Endodermal cell (in vitro differentiated cells): ENCODE data around the gene ARHGAP1. TPM values are rescaled to one million over a fixed set of nuclear protein-coding genes. Genes with fewer than 3 reads are reported as not detected.
A peak's percentile ranks its signal among the peaks of the same experiment; 100 is the strongest.

Source experiments
- DNase-seq: peaks from one replicate; pipeline ENCODE4 v3.0.0-alpha.2; 2017
- H3K27ac ChIP-seq: 2 replicates; pipeline ENCODE4 v1.5.1; 2013; ENCODE audit warnings: mild to moderate bottlenecking, low read depth, low read length, moderate library complexity
- H3K27me3 ChIP-seq: 2 replicates; pipeline ENCODE4 v1.6.1; 2013; ENCODE audit warnings: mild to moderate bottlenecking, low read length, moderate library complexity; ENCODE audit not compliant: insufficient read depth, control insufficient read depth, poor library complexity, severe bottlenecking
- H3K36me3 ChIP-seq: 2 replicates; pipeline ENCODE4 v1.7.0; 2013; ENCODE audit warnings: mild to moderate bottlenecking, low read length, moderate library complexity; ENCODE audit not compliant: control insufficient read depth, insufficient read depth
- H3K4me1 ChIP-seq: one replicate; pipeline ENCODE4 v1.7.0; 2013; ENCODE audit warnings: low read length; ENCODE audit not compliant: control insufficient read depth, insufficient read depth
- H3K4me3 ChIP-seq: 2 replicates; pipeline ENCODE4 v1.5.1; 2013; ENCODE audit warnings: mild to moderate bottlenecking, low read length, moderate library complexity
- H3K9ac ChIP-seq: 2 replicates; pipeline ENCODE4 v1.6.1; 2013; ENCODE audit warnings: mild to moderate bottlenecking, low read length, moderate library complexity; ENCODE audit not compliant: poor library complexity, severe bottlenecking; ENCODE audit errors: extremely low read depth
- H3K9me3 ChIP-seq: 2 replicates; pipeline ENCODE4 v1.6.1; 2013; ENCODE audit warnings: mild to moderate bottlenecking, low read length, moderate library complexity; ENCODE audit not compliant: control insufficient read depth
- H3K27ac Mint-ChIP-seq: 2 replicates; pipeline ENCODE4 v1.8.0; 2020; ENCODE audit warnings: mixed read lengths
- H3K27me3 Mint-ChIP-seq: 2 replicates; pipeline ENCODE4 v1.8.0; 2021; ENCODE audit warnings: mild to moderate bottlenecking, mixed read lengths; ENCODE audit not compliant: insufficient read depth
- H3K36me3 Mint-ChIP-seq: 2 replicates; pipeline ENCODE4 v1.8.0; 2020; ENCODE audit warnings: low read depth, mixed read lengths
- H3K4me1 Mint-ChIP-seq: 2 replicates; pipeline ENCODE4 v1.8.0; 2020; ENCODE audit warnings: mixed read lengths
- H3K4me3 Mint-ChIP-seq: 2 replicates; pipeline ENCODE4 v1.8.0; 2020; ENCODE audit warnings: mild to moderate bottlenecking, moderate library complexity, mixed read lengths
- H3K9me3 Mint-ChIP-seq: 2 replicates; pipeline ENCODE4 v1.8.0; 2020; ENCODE audit warnings: mild to moderate bottlenecking, mixed read lengths
- CTCF ChIP-seq: fragments of 200-600 bp; sonication (generic); conservative IDR thresholded peaks from 2 replicates; pipeline ENCODE4 v1.5.0; 2021; ENCODE audit warnings: antibody characterized with exemption, mild to moderate bottlenecking
- WGBS, 2 experiments: methylation state at CpG; one replicate each; pipeline versions ENCODE4 v1.1.5 to v1.1.7; 2013; ENCODE audit warnings: missing lambda C conversion rate in 2 of 2, mixed read lengths in 1 of 2; ENCODE audit not compliant: insufficient coverage in 1 of 2, insufficient read length in 1 of 2; 5-methylcytosine and 5-hydroxymethylcytosine counted together
- total RNA-seq, 2 donors: library from RNA; stranded (reverse); fragmentation: NEBNext Ultra II Directional in 1 of 2; extraction: Animal tissue kit (Norgen Biotek cat#: 25700) in 1 of 2; gene quantifications; 2 replicates in 1 of 2; 3 replicates in 1 of 2; pipeline ENCODE4 v1.2.1, GENCODE V29; 2021

Gene ARHGAP1
- total RNA-seq, 2 donors from 2014 or later = 53.4 to 56.6 TPM

GRCh38 chr11:46665356-46665755 lies 35.1 kb downstream of the ARHGAP1 start:
- Mint-ChIP-seq H3K4me1 (peaks cover 20% of the 10 kb centered on the region), H3K36me3 (peaks cover 76% of the 10 kb centered on the region), H3K9me3 (no peaks in the 10 kb centered on the region), H3K27me3 (no peaks in the 10 kb centered on the region), H3K27ac (peak overlapping the region; percentile 77), H3K4me3 (no peak overlapping the region)
- TF ChIP-seq CTCF = no peak
- 100% methylated on average over 1 of the region's 1 CpG for WGBS, 2 experiments
- Histone ChIP-seq H3K4me3 (no peak overlapping the region), H3K27ac (no peak overlapping the region), H3K27me3 (no peaks in the 10 kb centered on the region), H3K9ac (no peak overlapping the region), H3K9me3 (no peaks in the 10 kb centered on the region), H3K36me3 (peaks cover 71% of the 10 kb centered on the region), H3K4me1 (peaks cover 13% of the 10 kb centered on the region)
- DNase-seq = no peak

GRCh38 chr11:46664612-46665011 lies 35.8 kb downstream of the ARHGAP1 start:
- Histone ChIP-seq H3K4me1 (peaks cover 13% of the 10 kb centered on the region), H3K36me3 (peaks cover 69% of the 10 kb centered on the region), H3K27me3 (no peaks in the 10 kb centered on the region), H3K9me3 (no peaks in the 10 kb centered on the region), H3K4me3 (no peak overlapping the region), H3K27ac (peak overlapping the region; percentile 50), H3K9ac (no peak overlapping the region)
- Mint-ChIP-seq H3K4me1 (peaks cover 20% of the 10 kb centered on the region), H3K4me3 (no peak overlapping the region), H3K36me3 (peaks cover 78% of the 10 kb centered on the region), H3K27me3 (no peaks in the 10 kb centered on the region), H3K27ac (peak overlapping the region; percentile 77), H3K9me3 (no peaks in the 10 kb centered on the region)
- DNase-seq = peak; percentile 66
- no peak for TF ChIP-seq CTCF
- WGBS, 2 experiments = 40 to 63% methylated on average over 4 to 6 of the region's 6 CpGs

- peaks cover 79% of the 10 kb centered on the region for H3K36me3 Mint-ChIP-seq
- TF ChIP-seq CTCF = no peak
- H3K9ac ChIP-seq = no peak overlapping the region
- no peak overlapping the region for H3K27ac ChIP-seq
- no peak overlapping the region for H3K4me3 ChIP-seq
- H3K9me3 ChIP-seq = no peaks in the 10 kb centered on the region
- no peaks in the 10 kb centered on the region for H3K27me3 Mint-ChIP-seq
- 89 to 100% methylated on average over 4 of the region's 4 CpGs for WGBS, 2 experiments
- H3K4me1 Mint-ChIP-seq = peaks cover 20% of the 10 kb centered on the region
- no peak overlapping the region for H3K4me3 Mint-ChIP-seq
- H3K9me3 Mint-ChIP-seq = no peaks in the 10 kb centered on the region
- H3K4me1 ChIP-seq = peaks cover 13% of the 10 kb centered on the region
- H3K27ac Mint-ChIP-seq = peak overlapping the region; percentile 73
- no peak for DNase-seq
- peaks cover 69% of the 10 kb centered on the region for H3K36me3 ChIP-seq
- no peaks in the 10 kb centered on the region for H3K27me3 ChIP-seq
Observed at GRCh38 chr11:46663277-46663940, 37.0 kb downstream of the ARHGAP1 start.
